HepG2 (cell line): Measurements from ENCODE around the gene PCP4. TPM values are rescaled to one million over a fixed set of nuclear protein-coding genes. Genes with fewer than 3 reads are reported as not detected.

Experiments
- ATAC-seq: fragments of 200-7000 bp; cut with Tn5 transposase; 3 replicates; pipeline ENCODE4 v1.9.1; 2020; ENCODE audit warnings: mild to moderate bottlenecking, moderate library complexity
- BruUV-seq: library from RNA; stranded (reverse); fragments of 400-500 nt; replicated peaks from 2 replicates; lab custom pipeline; 2021; lab: Mats Ljungman, UMichigan
- CTCF ChIA-PET: fragments of 300-600 bp; formaldehyde crosslinking; extraction: SDS; loops from one replicate; lab custom pipeline; 2021; ENCODE audit warnings: low total read pairs, inconsistent platforms, low intra/inter-chr PET ratio; lab: Yijun Ruan, JAX
- POLR2A ChIA-PET: fragments of 350-600 bp; sonication (Branson Sonifier 250); formaldehyde crosslinking; loops from one replicate; lab custom pipeline; 2020; ENCODE audit warnings: antibody characterized with exemption, inconsistent platforms; lab: Yijun Ruan, JAX
- DNase-seq: peaks from one replicate; pipeline ENCODE4 v3.0.0-alpha.2; 2015; ENCODE audit warnings: low spot score
- FAIRE-seq: peaks from 3 replicates; lab custom pipeline; 2011; peaks lifted over from hg19 to GRCh38; lab: Jason Lieb, UNC
- H2AFZ ChIP-seq: one replicate; pipeline ENCODE4 v1.6.1; 2011; ENCODE audit warnings: low read length, inconsistent platforms
- H3K27ac ChIP-seq: fragments of 300-600 bp; 3 replicates; pipeline ENCODE4 v1.8.0; 2011; ENCODE audit warnings: mixed run types, mild to moderate bottlenecking, mixed read lengths, low read length, inconsistent platforms; ENCODE audit not compliant: insufficient read depth; ENCODE audit errors: extremely low read length
- H3K27me3 ChIP-seq, 2 experiments: fragments of 200-600 bp in 1 of 2; 2 replicates in 1 of 2; 3 replicates in 1 of 2; pipeline versions ENCODE4 v1.6.0 to v1.8.0; 2011; ENCODE audit warnings: low read length in 2 of 2, mild to moderate bottlenecking in 2 of 2, moderate library complexity in 2 of 2, inconsistent platforms in 1 of 2; ENCODE audit not compliant: insufficient read depth in 2 of 2, control insufficient read depth in 1 of 2
- H3K36me3 ChIP-seq, 2 experiments: fragments of 200-600 bp in 1 of 2; replicated peaks in 1 of 2; 2 replicates in 1 of 2; 3 replicates in 1 of 2; pipeline versions ENCODE4 v1.5.1 to v1.8.0; 2011; ENCODE audit warnings: low read length in 2 of 2, inconsistent platforms in 1 of 2; ENCODE audit not compliant: insufficient read depth in 2 of 2, control insufficient read depth in 1 of 2
- H3K4me1 ChIP-seq: 2 replicates; pipeline ENCODE4 v1.5.1; 2012; ENCODE audit warnings: low read length, inconsistent platforms; ENCODE audit not compliant: insufficient read depth
- H3K4me2 ChIP-seq: 2 replicates; pipeline ENCODE4 v1.6.0; 2011; ENCODE audit warnings: low read depth, low read length, inconsistent platforms
- H3K4me3 ChIP-seq, 3 experiments: fragments of 200-600 bp in 1 of 3; sonication (generic), shearing (Covaris generic) in 1 of 3; replicated peaks in 1 of 3; 2 replicates each; pipeline ENCODE4 v1.5.1; 2011 to 2016; ENCODE audit warnings: low read length in 3 of 3, inconsistent platforms in 2 of 3, low read depth in 2 of 3, mild to moderate bottlenecking in 2 of 3, control low read depth in 1 of 3, mixed read lengths in 1 of 3; ENCODE audit not compliant: insufficient read depth in 1 of 3
- H3K79me2 ChIP-seq: one replicate; pipeline ENCODE4 v1.6.1; 2011; ENCODE audit warnings: low read length, inconsistent platforms; ENCODE audit not compliant: insufficient read depth
- H3K9ac ChIP-seq: 2 replicates; pipeline ENCODE4 v1.6.0; 2011; ENCODE audit warnings: mild to moderate bottlenecking, low read depth, low read length, inconsistent platforms; ENCODE audit not compliant: insufficient read depth
- H3K9me3 ChIP-seq: 2 replicates; pipeline ENCODE4 v1.5.1; 2012; ENCODE audit warnings: mild to moderate bottlenecking, low read length
- H4K20me1 ChIP-seq: 2 replicates; pipeline ENCODE4 v1.6.0; 2011; ENCODE audit warnings: inconsistent platforms, mild to moderate bottlenecking, low read length, moderate library complexity; ENCODE audit not compliant: insufficient read depth
- ARNT2 ChIP-seq: sonication (generic); formaldehyde crosslinking; IDR thresholded peaks from 2 replicates; pipeline ENCODE4 v1.8.0; 2022; ENCODE audit warnings: mild to moderate bottlenecking, low read depth, missing genetic modification reagents, moderate library complexity
- ERF ChIP-seq: IDR thresholded peaks from 2 replicates; pipeline ENCODE4 v1.6.1; 2018; ENCODE audit warnings: missing biosample characterization, missing genetic modification reagents
- KAT7 ChIP-seq: IDR thresholded peaks from 2 replicates; pipeline ENCODE4 v1.6.1; 2018; ENCODE audit warnings: borderline replicate concordance, missing compliant biosample characterization
- MATR3 ChIP-seq: sonication (generic); formaldehyde crosslinking; IDR thresholded peaks from 2 replicates; pipeline ENCODE4 v1.4.0; 2020; ENCODE audit warnings: missing genetic modification reagents
- SAFB2 ChIP-seq: sonication (generic); formaldehyde crosslinking; IDR thresholded peaks from 2 replicates; pipeline ENCODE4 v1.5.1; 2020; ENCODE audit warnings: missing genetic modification reagents, low read depth, mild to moderate bottlenecking, borderline replicate concordance
- TBX3 ChIP-seq: fragments of 450-650 bp; IDR thresholded peaks from 2 replicates; pipeline ENCODE4 v1.6.1; 2017; ENCODE audit warnings: antibody characterized with exemption, mild to moderate bottlenecking, inconsistent platforms, borderline replicate concordance
- ZNF225 ChIP-seq: sonication (generic); formaldehyde crosslinking; IDR thresholded peaks from 2 replicates; pipeline ENCODE4 v1.4.0; 2020; ENCODE audit warnings: mild to moderate bottlenecking, missing genetic modification reagents
- ZNF431 ChIP-seq: sonication (generic); formaldehyde crosslinking; IDR thresholded peaks from 2 replicates; pipeline ENCODE4 v1.9.0; 2022; ENCODE audit warnings: missing genetic modification reagents, low read depth, mild to moderate bottlenecking, borderline replicate concordance
- ZNF513 ChIP-seq: sonication (generic); formaldehyde crosslinking; conservative IDR thresholded peaks from 2 replicates; pipeline ENCODE4 v1.5.0; 2020; ENCODE audit warnings: missing genetic modification reagents
- ZNF740 ChIP-seq: sonication (generic); formaldehyde crosslinking; IDR thresholded peaks from 2 replicates; pipeline ENCODE4 v1.4.0; 2020; ENCODE audit warnings: missing genetic modification reagents
- ZNF839 ChIP-seq: sonication (generic); formaldehyde crosslinking; IDR thresholded peaks from 2 replicates; pipeline ENCODE4 v1.4.0; 2020; ENCODE audit warnings: missing genetic modification reagents, mild to moderate bottlenecking, borderline replicate concordance
- WGBS: methylation state at CpG from one replicate; pipeline ENCODE4 v1.1.6; 2017; ENCODE audit warnings: low lambda C conversion rate; 5-methylcytosine and 5-hydroxymethylcytosine counted together
- in situ Hi-C: cut with HindIII; loops from 2 replicates; pipeline ENCODE4 v1.10.0; 2017; ENCODE audit warnings: low pct_unique_long_range_greater_than_20kb; ENCODE audit not compliant: extremely low pct_ligation_motif_present
- intact Hi-C: fragments of 100-400 bp; cut with micrococcal nuclease; formaldehyde crosslinking; loops from one replicate; pipeline ENCODE4 v1.10.0; 2022; ENCODE audit not compliant: unreplicated experiment
- polyA plus RNA-seq, 8 experiments: library from polyadenylated mRNA; depleted of rRNA in 3 of 8; stranded (reverse) in 7 of 8; unstranded in 1 of 8; fragments of >200 nt; fragmentation: Illumina TruSeq in 4 of 8; extraction: Trizol in 4 of 8; gene quantifications; 2 replicates each; pipeline versions ENCODE4 v1.2.1 to v1.2.3, GENCODE V29; 2011 to 2016; ENCODE audit warnings: low read depth in 4 of 8, missing spikeins in 1 of 8, mixed read lengths in 1 of 8; ENCODE audit not compliant: insufficient read depth in 1 of 8
- total RNA-seq, 5 experiments: library from RNA; depleted of rRNA; stranded (reverse); fragments of >200 nt; fragmentation: Illumina TruSeq; extraction: Trizol; gene quantifications; 2 replicates each; pipeline ENCODE4 v1.2.3, GENCODE V29; 2016; ENCODE audit warnings: low read depth in 1 of 5

Gene PCP4
- total and polyA plus RNA-seq, 2 of the 13 experiments (the other 11 are each of a cell fraction or from before 2014, with no cell fraction given) = not detected

GRCh38 chr21:39932335-39932734 is 65.1 kb downstream of the PCP4 start:
- POLR2A ChIA-PET = no interaction called here
- Histone ChIP-seq H3K9me3 (peaks cover 98% of the 10 kb centered on the region), H4K20me1 (no peaks in the 10 kb centered on the region), H3K36me3 (no peaks in the 10 kb centered on the region), H3K9ac (no peak overlapping the region), H3K27me3 (no peaks in the 10 kb centered on the region), H2AFZ (no peak overlapping the region), H3K79me2 (no peaks in the 10 kb centered on the region), H3K27ac (no peak overlapping the region), H3K4me2 (no peak overlapping the region), H3K4me1 (no peaks in the 10 kb centered on the region), H3K4me3 (no peak overlapping the region)
- in situ Hi-C loops = no loop called here
- no peak for TF ChIP-seq MATR3 (CRISPR knock-in tag)
- DNase-seq (no peak), FAIRE-seq (no peak), ATAC-seq (no peak)
- intact Hi-C loops = no loop called here
- no TSS peak for BruUV-seq
- WGBS = 28% methylated on average over 1 of the region's 1 CpG
- CTCF ChIA-PET = no interaction called here

- CTCF ChIA-PET = no interaction called here
- in situ Hi-C loops (no loop called here), intact Hi-C loops (no loop called here)
- H4K20me1 ChIP-seq = no peaks in the 10 kb centered on the region
- H3K36me3 ChIP-seq = no peaks in the 10 kb centered on the region
- no peak overlapping the region for H3K4me2 ChIP-seq
- no peaks in the 10 kb centered on the region for H3K27me3 ChIP-seq
- no peaks in the 10 kb centered on the region for H3K79me2 ChIP-seq
- no peaks in the 10 kb centered on the region for H3K4me1 ChIP-seq
- H3K9ac ChIP-seq = no peak overlapping the region
- no peak overlapping the region for H3K4me3 ChIP-seq
- no peak for ATAC-seq
- WGBS = 0% methylated on average over 1 of the region's 2 CpGs
- no peak overlapping the region for H2AFZ ChIP-seq
- no peak for FAIRE-seq
- no peak overlapping the region for H3K27ac ChIP-seq
- BruUV-seq = no TSS peak
- peaks cover 99% of the 10 kb centered on the region for H3K9me3 ChIP-seq
- DNase-seq = no peak
- POLR2A ChIA-PET = no interaction called here
- TF ChIP-seq ZNF839 (no peak), ARNT2 (CRISPR knock-in tag) (no peak), SAFB2 (no peak), ZNF740 (CRISPR knock-in tag) (no peak), KAT7 (CRISPR knock-in tag) (no peak), ZNF513 (no peak), ZNF431 (no peak), TBX3 (no peak), ZNF225 (CRISPR knock-in tag) (no peak), ERF (no peak)
These were observed 67.7 kb downstream of the PCP4 start for GRCh38 chr21:39934895-39935294.
